ENCODE results near the gene CCDC15.

GRCh38 chr11:125083312-125084056 is 129.5 kb downstream of the CCDC15 start:
- TF ChIP-seq CTCF (IDR thresholded peaks at IDR 0.05) (no peak), EP300 (IDR thresholded peaks at IDR 0.05) (no peak), REST (IDR thresholded peaks at IDR 0.05) (no peak)
